T-cell (primary cell): ENCODE results near the gene CGAS. TPM values are rescaled to one million over a fixed set of nuclear protein-coding genes. Genes with fewer than 3 reads are reported as not detected.
A peak's percentile ranks its signal among the peaks of the same experiment; 100 is the strongest.

Source experiments
- ATAC-seq, 4 experiments: fragments of 200-7000 bp in 3 of 4; fragments of 150-1000 bp in 1 of 4; cut with Tn5 transposase; replicated peaks in 1 of 4; 1 replicate in 3 of 4; 2 replicates in 1 of 4; pipeline ENCODE4 v1.10.0; 2021; ENCODE audit warnings: moderate library complexity in 3 of 4, mild to moderate bottlenecking in 2 of 4, moderate number of reproducible peaks in 1 of 4
- CTCF ChIA-PET, 2 donors: fragments of 300-600 bp; sonication (Branson Sonifier 250); formaldehyde crosslinking; loops; one replicate each; lab custom pipeline; 2022; ENCODE audit warnings: antibody characterized with exemption in 2 of 2; lab: Charles Lee
- POLR2A ChIA-PET, 2 donors: fragments of 300-600 bp; sonication (Branson Sonifier 250); formaldehyde crosslinking; loops; one replicate each; lab custom pipeline; 2022; ENCODE audit warnings: antibody characterized with exemption in 2 of 2; lab: Charles Lee
- DNase-seq, 35 experiments: peaks; one replicate each; pipeline versions ENCODE4 v3.0.0 to v3.0.0-alpha.2; 2013 to 2023
- H3K27ac ChIP-seq: one replicate; pipeline ENCODE4 v1.5.1; 2013; ENCODE audit warnings: low read length
- H3K27me3 ChIP-seq, 2 experiments: replicated peaks in 1 of 2; 1 replicate in 1 of 2; 2 replicates in 1 of 2; pipeline versions ENCODE4 v1.6.1 to v1.7.0; 2013; ENCODE audit warnings: low read length in 1 of 2, mixed read lengths in 1 of 2; ENCODE audit not compliant: control insufficient read depth in 2 of 2, insufficient read depth in 2 of 2; ENCODE audit errors: extremely low read depth in 1 of 2
- H3K36me3 ChIP-seq, 2 donors: 1 replicate in 1 of 2; 2 replicates in 1 of 2; pipeline versions ENCODE4 v1.6.1 to v1.7.0; 2013; ENCODE audit warnings: low read length in 1 of 2; ENCODE audit not compliant: control insufficient read depth in 2 of 2, insufficient read depth in 1 of 2; ENCODE audit errors: extremely low read depth in 1 of 2
- H3K4me1 ChIP-seq, 2 experiments: 1 replicate in 1 of 2; 2 replicates in 1 of 2; pipeline versions ENCODE4 v1.6.1 to v1.7.0; 2013; ENCODE audit warnings: low read length in 2 of 2, mixed read lengths in 1 of 2; ENCODE audit not compliant: insufficient read depth in 2 of 2, control insufficient read depth in 1 of 2; ENCODE audit errors: extremely low read depth in 1 of 2
- H3K4me3 ChIP-seq, 2 donors: 1 replicate in 1 of 2; 2 replicates in 1 of 2; pipeline versions ENCODE4 v1.5.1 to v1.7.0; 2013; ENCODE audit warnings: mild to moderate bottlenecking in 2 of 2, low read length in 1 of 2, moderate library complexity in 1 of 2; ENCODE audit not compliant: control insufficient read depth in 1 of 2; ENCODE audit errors: extremely low read depth in 1 of 2
- H3K9me3 ChIP-seq: 2 replicates; pipeline ENCODE4 v1.7.0; 2013
- H3K27ac Mint-ChIP-seq, 2 donors: one replicate each; pipeline ENCODE4 v1.8.0; 2020 to 2021; ENCODE audit warnings: mild to moderate bottlenecking in 2 of 2, mixed read lengths in 2 of 2
- H3K27me3 Mint-ChIP-seq, 2 donors: one replicate each; pipeline ENCODE4 v1.8.0; 2021 to 2022; ENCODE audit warnings: mixed read lengths in 2 of 2
- H3K36me3 Mint-ChIP-seq: one replicate; pipeline ENCODE4 v1.8.0; 2021; ENCODE audit warnings: mixed read lengths
- H3K4me1 Mint-ChIP-seq, 3 donors: one replicate each; pipeline ENCODE4 v1.8.0; 2020 to 2022; ENCODE audit warnings: mixed read lengths in 3 of 3, mild to moderate bottlenecking in 1 of 3
- H3K4me3 Mint-ChIP-seq, 3 donors: one replicate each; pipeline ENCODE4 v1.8.0; 2020 to 2022; ENCODE audit warnings: mild to moderate bottlenecking in 3 of 3, mixed read lengths in 3 of 3, moderate library complexity in 3 of 3
- H3K9me3 Mint-ChIP-seq, 3 donors: one replicate each; pipeline ENCODE4 v1.8.0; 2020 to 2022; ENCODE audit warnings: mixed read lengths in 3 of 3
- WGBS: methylation state at CpG from one replicate; pipeline ENCODE4 v1.1.5; 2013; ENCODE audit warnings: missing lambda C conversion rate; ENCODE audit not compliant: insufficient coverage; 5-methylcytosine and 5-hydroxymethylcytosine counted together
- total RNA-seq, 35 experiments: library from RNA in 6 of 35; stranded (reverse) in 6 of 35; fragments of 120-200 nt in 1 of 35; gene quantifications; one replicate each; pipeline versions ENCODE4 v1.2.1 to v1.2.4 and lab custom pipeline; 2013 to 2026

Gene CGAS
- total RNA-seq (10 to 100 TPM in 4 of 5 donors, 1 to 10 TPM in 1; 6.9 to 14.9 (median 12.8) TPM), total RNA-seq (lab: John Stamatoyannopoulos, UW) (13.8 to 99.5 (median 25.1) reads per million in 29 experiments)
- 17.3 TPM for total RNA-seq (2013)

DNA sequence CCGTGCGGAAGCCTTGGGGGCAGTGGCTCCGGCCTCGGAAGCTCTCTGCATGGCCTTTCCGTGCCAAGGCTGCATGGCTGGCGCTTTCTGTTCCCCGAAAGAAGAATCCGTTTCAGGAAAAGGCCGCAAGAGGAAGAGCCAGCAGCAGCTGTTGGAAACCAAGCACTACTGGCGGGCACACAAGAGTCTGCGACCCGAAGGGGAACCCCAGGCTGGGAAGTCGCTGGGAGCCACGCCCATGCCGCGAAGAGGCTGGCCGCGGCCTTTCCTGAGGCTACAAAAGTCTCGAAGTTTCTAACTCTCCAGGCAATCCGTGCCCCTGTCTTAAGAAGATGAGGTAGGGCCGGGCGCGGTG, at the start of gene CGAS:
TSS of gene CGAS (minus strand) at position 191 of the 355 bp plus-strand sequence. CDS start at position 75, 116 bp downstream.
- H3K9me3 ChIP-seq: no peaks in the 10 kb centered on the region
- peak within 1 kb of the TSS; percentile 85 to 94 (median 93) for H3K4me3 Mint-ChIP-seq
- H3K27ac ChIP-seq: peak within 1 kb of the TSS; percentile 60
- WGBS: under 1% methylated on average over 20 of the region's 23 CpGs
- H3K27me3 Mint-ChIP-seq: no peaks in the 10 kb centered on the region
- peaks cover 27 to 37% (median 30%) of the 10 kb centered on the region in 3 donors for H3K4me1 Mint-ChIP-seq
- DNase-seq: peak; percentile 30 to 87 (median 68)
- peak within 1 kb of the TSS; percentile 62 to 83 for H3K4me3 ChIP-seq
- ChIA-PET CTCF (interaction anchor here (0.9 to 1.7 kb wide), 3 partner anchors 9 to 160 kb away, joined by 3 to 12 read pairs (median 4); partner anchors contain the start of gene MTO1 (in 1 of the 2)), POLR2A (interaction anchor here in 1 of 2 donors (0.6 to 3.2 kb wide), 4 partner anchors 8 to 26 kb away, joined by 3 to 25 read pairs (median 3); partner anchors contain the start of gene MTO1)
- H3K36me3 ChIP-seq: no peaks in the 10 kb centered on the region
- ATAC-seq: peak; percentile 71 to 92 (median 78)
- H3K4me1 ChIP-seq: peaks cover 6 to 43% of the 10 kb centered on the region in 2 experiments
- peak within 1 kb of the TSS; percentile 87 to 88 for H3K27ac Mint-ChIP-seq
- peaks cover 4% of the 10 kb centered on the region for H3K36me3 Mint-ChIP-seq
- H3K27me3 ChIP-seq: no peaks in the 10 kb centered on the region
- H3K9me3 Mint-ChIP-seq: no peaks in the 10 kb centered on the region

- Mint-ChIP-seq H3K36me3 (peaks cover 18% of the 10 kb centered on the region), H3K9me3 (no peaks in the 10 kb centered on the region), H3K27me3 (no peaks in the 10 kb centered on the region), H3K4me3 (no peak overlapping the region), H3K4me1 (no peaks in the 10 kb centered on the region), H3K27ac (no peak overlapping the region)
- ChIA-PET CTCF (no interaction called here), POLR2A (interaction anchor here in 1 of 2 donors (0.7 kb wide), 1 partner anchor 161 kb away, joined by 3 read pairs; no protein-coding TSS in a partner anchor)
- H3K27me3 ChIP-seq: no peaks in the 10 kb centered on the region
- no peak overlapping the region for H3K4me3 ChIP-seq
- 90% methylated on average over 2 of the region's 3 CpGs for WGBS
- DNase-seq (no peak), ATAC-seq (no peak)
- H3K4me1 ChIP-seq: no peaks in the 10 kb centered on the region
- peaks cover 0 to 60% of the 10 kb centered on the region in 2 donors for H3K36me3 ChIP-seq
- H3K27ac ChIP-seq: no peak overlapping the region
- no peaks in the 10 kb centered on the region for H3K9me3 ChIP-seq
Measured at GRCh38 chr6:73497915-73498314, 45.8 kb upstream of the CGAS start.

DNA sequence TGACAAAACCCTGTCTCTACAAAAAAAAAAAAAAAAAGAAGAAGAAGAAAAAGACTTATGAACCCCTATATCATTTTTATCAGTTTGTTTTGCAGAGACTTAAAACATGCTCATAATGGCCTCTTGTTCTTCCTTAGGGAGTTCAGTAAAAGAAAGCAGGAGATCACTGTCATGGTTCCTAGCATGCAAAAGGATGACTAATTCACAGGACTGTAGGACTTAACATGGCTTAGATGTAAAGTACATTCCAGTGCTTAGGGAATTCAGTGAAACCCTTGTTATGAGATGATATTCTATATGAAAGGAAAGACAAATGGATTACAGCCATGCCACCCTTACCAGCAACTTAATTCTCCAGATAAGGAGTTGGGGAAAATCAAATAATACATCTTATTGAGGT, 39.3 kb upstream of the CGAS start:
- H3K27ac Mint-ChIP-seq: peak overlapping the region in 1 of 2 donors; percentile 22
- ATAC-seq: no peak

DNA sequence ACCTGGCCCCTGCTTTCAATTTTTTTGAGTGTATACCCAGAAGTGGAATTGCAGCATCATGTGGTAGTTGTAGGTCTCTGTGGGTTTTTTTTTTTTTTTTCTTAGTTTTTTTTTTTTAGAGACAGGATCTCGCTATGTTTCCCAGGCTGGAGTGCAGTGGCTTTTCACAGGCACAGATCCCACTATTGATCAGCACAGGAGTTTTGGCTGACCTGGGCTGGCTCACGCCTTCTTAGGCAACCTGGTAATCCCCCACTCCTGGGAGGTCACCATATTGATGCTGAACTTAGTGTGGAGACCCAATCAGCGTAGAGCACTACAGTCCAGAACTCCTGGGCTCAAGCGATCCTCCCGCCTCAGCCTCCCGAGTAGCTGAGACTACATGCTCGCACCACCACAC, 35.4 kb upstream of the CGAS start:
- Histone ChIP-seq H3K9me3 (no peaks in the 10 kb centered on the region), H3K27ac (no peak overlapping the region), H3K4me3 (no peak overlapping the region), H3K36me3 (peaks cover 24 to 80% of the 10 kb centered on the region in 2 donors), H3K4me1 (no peaks in the 10 kb centered on the region), H3K27me3 (no peaks in the 10 kb centered on the region)
- Mint-ChIP-seq H3K27me3 (no peaks in the 10 kb centered on the region), H3K27ac (peak overlapping the region in 1 of 2 donors; percentile 22), H3K9me3 (no peaks in the 10 kb centered on the region), H3K36me3 (peaks cover 64% of the 10 kb centered on the region), H3K4me1 (peaks cover 0 to 8% (median 1%) of the 10 kb centered on the region in 3 donors), H3K4me3 (no peak overlapping the region)
- ChIA-PET POLR2A (interaction anchor here in 1 of 2 donors (0.6 to 0.7 kb wide), 2 partner anchors 23 to 149 kb away, joined by 5 to 8 read pairs; no protein-coding TSS in a partner anchor), CTCF (interaction anchor here (0.7 to 0.8 kb wide), 2 partner anchors 10 to 243 kb away, joined by 3 to 5 read pairs; no protein-coding TSS in a partner anchor)
- DNase-seq (no peak), ATAC-seq (no peak)
- WGBS: 88% methylated on average over 5 of the region's 7 CpGs

More for the DNA sequence above, 39.3 kb upstream of the CGAS start:
- H3K27me3 Mint-ChIP-seq: no peaks in the 10 kb centered on the region
- Histone ChIP-seq H3K4me3 (no peak overlapping the region), H3K27ac (no peak overlapping the region), H3K9me3 (no peaks in the 10 kb centered on the region), H3K27me3 (no peaks in the 10 kb centered on the region), H3K4me1 (no peaks in the 10 kb centered on the region), H3K36me3 (peaks cover 9 to 64% of the 10 kb centered on the region in 2 donors)
- ChIA-PET POLR2A (no interaction called here), CTCF (interaction anchor here in 1 of 2 donors (0.5 kb wide), 2 partner anchors 14 to 41 kb away, joined by 3 to 4 read pairs; no protein-coding TSS in a partner anchor)
- peaks cover 48% of the 10 kb centered on the region for H3K36me3 Mint-ChIP-seq
- DNase-seq: no peak
- no peak overlapping the region for H3K4me3 Mint-ChIP-seq
- peaks cover 0 to 8% (median 1%) of the 10 kb centered on the region in 3 donors for H3K4me1 Mint-ChIP-seq
- no peaks in the 10 kb centered on the region for H3K9me3 Mint-ChIP-seq

GRCh38 chr6:73484438-73484837, 32.3 kb upstream of the CGAS start:
- Mint-ChIP-seq H3K27ac (peak overlapping the region in 1 of 2 donors; percentile 3), H3K9me3 (no peaks in the 10 kb centered on the region), H3K4me3 (no peak overlapping the region), H3K36me3 (peaks cover 63% of the 10 kb centered on the region), H3K27me3 (no peaks in the 10 kb centered on the region), H3K4me1 (peaks cover 0 to 3% (median 0%) of the 10 kb centered on the region in 3 donors)
- no peak for ATAC-seq
- H3K27ac ChIP-seq: no peak overlapping the region
- CTCF ChIA-PET: no interaction called here
- H3K4me1 ChIP-seq: no peaks in the 10 kb centered on the region
- no peak overlapping the region for H3K4me3 ChIP-seq
- no peaks in the 10 kb centered on the region for H3K27me3 ChIP-seq
- no peaks in the 10 kb centered on the region for H3K9me3 ChIP-seq
- 100% methylated on average over 1 of the region's 2 CpGs for WGBS
- DNase-seq: no peak
- H3K36me3 ChIP-seq: peaks cover 29 to 91% of the 10 kb centered on the region in 2 donors
- POLR2A ChIA-PET: interaction anchor here (0.5 to 0.7 kb wide), 2 partner anchors 88 to 135 kb away, joined by 6 to 7 read pairs; no protein-coding TSS in a partner anchor

- ChIA-PET CTCF (no interaction called here), POLR2A (interaction anchor here (0.6 kb wide), 2 partner anchors 67 to 173 kb away, joined by 4 to 8 read pairs; no protein-coding TSS in a partner anchor)
- Histone ChIP-seq H3K4me1 (no peaks in the 10 kb centered on the region), H3K9me3 (no peaks in the 10 kb centered on the region), H3K36me3 (peaks cover 20 to 82% of the 10 kb centered on the region in 2 donors), H3K27ac (no peak overlapping the region), H3K4me3 (no peak overlapping the region), H3K27me3 (no peaks in the 10 kb centered on the region)
- no peak overlapping the region for H3K4me3 Mint-ChIP-seq
- H3K4me1 Mint-ChIP-seq: no peaks in the 10 kb centered on the region
- DNase-seq: no peak
- H3K27me3 Mint-ChIP-seq: no peaks in the 10 kb centered on the region
- no peaks in the 10 kb centered on the region for H3K9me3 Mint-ChIP-seq
- ATAC-seq: no peak
- WGBS: 96% methylated on average over 11 of the region's 12 CpGs
- no peak overlapping the region for H3K27ac Mint-ChIP-seq
- H3K36me3 Mint-ChIP-seq: peaks cover 54% of the 10 kb centered on the region
Measured at GRCh38 chr6:73481969-73482368, 29.9 kb upstream of the CGAS start.
